NCI-H748 (cell line): ENCODE measurements around the gene CD58.

Experiments used
- DNase-seq: peaks from one replicate; lab custom pipeline; 2025; ENCODE audit not compliant: unreplicated experiment; lab: John Stamatoyannopoulos, UW

CD58 gene

DNA sequence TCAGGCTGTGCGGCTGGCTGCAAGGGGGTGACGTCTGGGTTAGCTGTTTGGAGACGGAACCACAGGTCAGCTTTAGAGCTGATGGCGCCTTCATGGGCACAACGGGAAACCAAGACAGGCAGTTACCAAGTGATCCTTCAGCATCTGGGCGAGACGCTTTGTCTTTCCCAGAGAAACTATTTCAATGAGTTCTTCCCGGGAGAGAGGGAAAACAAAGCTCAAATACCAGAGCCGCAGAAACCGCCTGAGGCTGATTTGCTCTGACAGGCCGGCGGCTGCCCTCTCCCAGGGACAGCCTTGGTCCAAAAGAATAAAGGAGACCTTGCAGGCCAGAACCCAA, 76.5 kb downstream of the CD58 start:
- DNase-seq, result no peak

DNA sequence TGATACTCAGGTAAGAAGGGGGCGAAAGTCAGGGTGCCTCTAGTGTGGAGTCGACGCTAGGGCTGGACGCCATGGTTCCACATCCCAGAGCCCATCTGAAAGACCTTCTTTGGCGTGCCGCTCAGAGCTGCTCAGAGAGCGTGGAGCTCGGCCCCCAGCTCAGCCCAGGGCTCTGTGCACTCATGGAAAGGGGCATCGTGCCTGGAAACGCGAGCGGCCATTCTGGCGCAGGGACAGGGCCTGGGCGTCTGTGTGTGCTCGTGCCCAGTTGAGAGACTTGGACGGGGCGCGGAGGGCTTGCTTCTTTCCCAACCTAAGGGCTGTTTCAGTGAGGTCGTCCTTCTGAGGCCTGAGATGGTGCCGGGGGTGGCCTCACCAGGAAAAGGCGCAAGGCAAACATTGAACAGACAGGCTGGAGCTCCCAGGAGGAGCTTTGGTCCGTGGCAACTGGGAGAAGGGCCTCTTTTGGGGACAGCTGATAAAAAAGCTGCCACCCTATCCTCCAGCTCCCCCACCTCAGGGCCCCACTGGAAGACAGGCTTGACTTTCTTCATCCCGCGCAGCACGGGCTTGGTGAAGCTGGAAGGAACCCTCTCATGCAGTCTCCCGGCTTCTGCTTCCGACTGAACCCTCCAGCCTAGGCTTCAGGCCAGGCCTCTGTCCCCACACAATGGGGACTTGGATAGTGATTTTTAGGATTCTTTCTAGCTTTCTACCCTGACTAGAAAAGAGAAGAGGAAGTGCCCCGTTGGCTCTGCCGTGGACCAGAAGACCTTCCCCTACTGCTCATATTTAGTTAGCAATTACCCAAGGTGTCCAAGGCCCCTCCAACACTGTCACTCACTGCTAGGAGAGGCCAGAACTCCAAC, 77.1 kb downstream of the CD58 start:
- no peak for DNase-seq

DNA sequence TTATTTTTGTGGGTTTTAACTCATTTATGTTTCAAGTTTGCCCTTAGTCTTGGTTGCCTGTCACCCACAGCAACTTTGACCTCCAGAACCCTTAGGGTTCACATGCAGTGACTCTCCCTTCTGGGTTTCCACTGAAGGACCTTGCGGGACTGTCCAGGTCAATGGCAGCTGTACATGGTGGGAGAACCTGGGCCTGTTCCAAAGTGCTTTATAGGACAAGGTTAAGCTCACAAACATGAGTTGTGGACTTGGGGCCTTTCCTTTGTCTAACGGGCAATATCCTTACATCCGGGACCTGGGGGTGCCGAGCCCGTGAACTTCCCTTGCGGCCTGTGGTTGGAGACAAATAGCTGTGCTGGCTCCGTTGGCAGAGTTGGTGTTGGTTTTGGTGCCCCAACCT, 77.8 kb downstream of the CD58 start:
- DNase-seq, result no peak

DNA sequence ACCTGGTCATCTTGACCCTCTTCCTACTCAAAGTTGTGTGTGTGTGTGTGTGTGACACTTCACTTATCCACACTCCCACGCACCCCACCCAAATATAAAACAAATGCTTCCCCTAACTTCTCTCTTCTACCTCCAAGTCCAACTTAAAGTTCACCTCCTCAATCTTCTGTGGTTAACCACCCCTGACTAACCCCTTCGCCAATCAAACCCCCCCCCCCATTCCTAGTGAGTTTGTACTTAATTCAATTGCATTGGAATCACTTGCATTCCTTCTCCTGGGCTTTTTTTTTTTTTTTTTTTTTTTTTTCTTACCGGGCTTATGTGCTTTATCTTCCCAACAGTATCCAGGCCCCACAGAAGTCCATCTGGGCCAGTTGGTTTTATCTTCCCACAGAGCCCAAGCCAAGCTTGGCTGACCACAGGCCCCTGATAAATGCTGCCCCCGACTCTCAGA, 78.4 kb downstream of the CD58 start:
- DNase-seq, result no peak

DNA sequence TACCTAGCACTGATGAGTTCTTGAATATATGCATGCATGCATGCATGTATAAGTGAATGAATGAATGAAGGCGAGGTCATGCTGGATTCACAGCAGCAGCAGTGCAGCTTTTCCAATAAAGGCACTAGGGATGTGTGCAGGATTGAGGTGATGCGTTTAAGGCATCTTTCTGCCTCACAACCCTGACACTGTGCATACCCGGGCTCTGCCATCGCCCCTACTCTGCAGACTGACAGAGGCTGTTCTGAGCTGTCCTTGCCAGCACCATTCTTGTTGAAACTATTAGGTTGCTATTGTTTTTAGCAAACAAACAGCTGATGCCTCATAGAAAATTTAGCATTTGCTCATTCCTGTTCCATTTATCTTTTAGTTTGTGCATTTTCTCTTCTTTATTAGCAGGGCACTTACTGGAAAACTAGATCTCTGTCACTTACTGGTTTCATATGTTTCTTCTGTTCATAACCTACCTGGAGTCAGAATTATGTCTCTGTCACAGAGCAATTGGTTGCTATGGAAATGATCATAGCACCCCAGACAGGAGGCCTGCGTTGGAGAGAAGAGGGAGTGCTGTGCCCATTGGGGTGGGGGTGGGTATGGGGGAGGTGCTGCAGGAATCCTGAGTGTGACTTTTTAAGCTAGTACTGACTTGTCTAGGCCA, 79.0 kb downstream of the CD58 start:
- DNase-seq, result peak; percentile 11

DNA sequence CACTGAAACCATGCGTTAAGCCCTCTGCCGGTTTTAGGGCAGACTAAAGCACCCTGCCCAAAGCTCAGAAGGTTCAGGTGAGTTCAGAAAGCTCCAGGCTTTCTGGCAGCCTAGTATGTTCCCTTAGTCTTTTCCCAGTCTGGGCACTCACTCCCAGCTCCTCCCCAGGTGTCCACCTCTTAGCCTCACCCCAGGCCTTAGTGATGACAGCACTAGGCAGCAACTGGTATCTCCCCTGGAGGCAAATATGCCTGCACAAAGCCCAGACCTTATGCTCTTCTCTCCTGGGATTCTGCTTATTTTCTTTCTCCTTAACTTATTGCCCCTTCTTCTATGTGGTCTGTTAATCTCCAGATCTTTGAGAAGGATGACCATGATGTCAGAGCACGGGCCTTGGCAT, 80.2 kb downstream of the CD58 start:
- DNase-seq, result no peak

DNA sequence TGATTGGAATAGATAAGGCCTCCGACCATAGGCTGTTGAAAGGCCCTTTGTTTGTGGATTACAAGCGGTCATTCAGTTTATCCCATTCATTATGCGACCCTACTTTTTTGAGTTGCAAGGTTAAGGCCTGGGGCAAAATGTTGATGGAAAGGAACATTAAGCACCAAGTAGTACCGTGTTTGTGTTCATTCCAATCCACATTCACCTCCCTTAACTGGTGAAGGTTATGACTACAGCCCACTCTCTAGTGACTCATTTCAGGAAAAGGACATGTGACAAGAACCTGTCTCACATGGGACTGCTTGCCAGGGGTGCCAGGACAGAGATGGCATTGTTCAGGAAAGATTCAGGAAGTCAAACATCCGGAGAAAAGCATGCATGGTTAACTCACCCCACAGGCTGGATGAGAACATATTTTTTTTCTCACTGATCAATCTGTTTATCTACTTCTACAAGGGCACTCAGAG, 81.6 kb downstream of the CD58 start:
- DNase-seq, result no peak

DNA sequence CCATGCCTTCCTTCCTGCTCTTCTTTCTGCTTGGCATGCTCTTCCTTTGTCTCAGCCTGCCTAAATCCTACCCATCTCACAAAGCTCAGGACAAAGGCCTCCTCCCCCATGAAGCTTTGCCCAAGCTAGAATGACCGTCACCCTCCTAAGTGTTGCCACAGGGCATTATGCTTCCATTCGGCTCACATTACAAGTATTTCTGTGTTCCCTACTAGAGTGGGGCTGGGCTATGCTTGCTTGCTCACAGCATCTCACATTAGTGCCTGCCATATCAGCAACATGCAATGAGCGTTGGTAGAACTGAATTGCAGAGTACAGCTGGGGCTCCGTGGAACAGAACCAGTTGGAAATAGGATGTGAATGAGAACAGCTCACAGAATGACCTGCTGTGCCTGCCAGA, 82.8 kb downstream of the CD58 start:
- no peak for DNase-seq

DNA sequence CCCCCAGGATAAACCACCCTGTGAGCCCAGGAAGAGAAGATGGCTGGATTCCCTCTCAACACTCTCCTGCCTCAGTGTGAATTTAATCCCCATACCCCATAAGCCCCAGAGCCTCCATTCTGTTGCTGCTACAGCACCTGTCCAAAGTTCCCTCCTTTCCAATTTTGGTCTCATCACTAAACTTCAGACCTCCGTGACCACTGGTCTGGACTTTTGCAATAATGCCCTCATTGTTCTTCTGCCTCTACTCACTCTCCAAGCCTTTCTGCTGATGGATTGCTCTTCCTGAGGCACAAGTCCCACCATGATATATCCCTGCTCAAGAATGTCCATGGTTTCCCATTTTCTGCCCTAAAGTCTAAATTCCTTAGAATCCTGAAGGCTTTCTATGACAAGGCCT, 83.2 kb downstream of the CD58 start:
- no peak for DNase-seq

DNA sequence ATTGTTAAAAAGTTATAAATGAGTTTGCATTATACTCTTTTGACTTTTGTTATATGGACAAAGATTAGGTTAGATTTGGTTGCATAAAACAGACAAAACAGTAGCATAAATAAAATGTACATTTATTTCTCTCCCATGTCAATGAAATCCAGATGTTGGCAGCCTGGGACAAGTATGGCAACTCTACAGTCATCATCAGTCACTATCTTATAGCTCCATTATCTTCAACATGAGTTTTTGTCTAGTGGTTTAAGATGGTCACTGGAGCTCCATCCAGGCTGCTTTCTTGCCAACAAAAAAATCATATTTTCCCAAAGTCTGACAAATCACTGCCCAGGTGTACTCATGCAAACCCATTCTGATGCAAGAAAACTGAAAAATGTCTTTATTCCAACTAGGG, 83.8 kb downstream of the CD58 start:
- no peak for DNase-seq

DNA sequence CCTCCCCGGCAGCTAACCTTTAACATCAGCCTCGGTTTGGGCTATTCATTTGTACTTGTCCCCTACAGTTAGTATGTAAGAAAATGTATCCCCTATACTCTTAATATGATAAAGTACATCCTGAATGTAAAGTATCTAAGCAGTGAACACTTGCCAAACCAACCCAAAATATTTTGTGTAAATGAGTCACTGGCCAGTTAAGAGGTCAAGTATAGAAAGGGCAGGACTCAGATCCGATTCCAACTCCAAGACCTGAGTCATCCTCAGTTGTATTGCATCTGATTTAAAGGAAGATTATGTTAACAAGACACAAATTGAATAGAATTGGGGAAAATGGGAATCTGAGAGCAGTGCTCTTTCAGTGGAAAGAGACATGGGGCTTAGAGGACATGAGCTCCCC, 84.4 kb downstream of the CD58 start:
- DNase-seq, result no peak

DNA sequence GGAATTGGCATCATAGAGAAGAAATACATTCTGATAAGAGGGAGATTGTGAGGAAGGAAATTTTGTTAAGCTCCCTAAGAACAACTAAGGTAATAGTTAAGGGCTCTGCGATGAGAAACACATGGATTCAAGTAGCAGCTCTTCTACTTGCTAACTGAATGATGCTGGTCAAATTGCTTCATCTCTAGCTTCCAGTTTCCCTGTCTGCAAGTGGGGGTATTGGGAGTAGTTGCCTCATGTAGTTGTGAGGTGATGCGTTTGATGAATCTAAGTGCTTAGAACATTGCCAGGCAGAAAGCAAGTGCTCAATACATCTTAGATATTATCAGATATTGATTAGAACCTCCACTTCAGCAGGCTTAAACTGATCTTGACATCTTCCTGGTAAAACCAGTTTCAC, 84.8 kb downstream of the CD58 start:
- no peak for DNase-seq

DNA sequence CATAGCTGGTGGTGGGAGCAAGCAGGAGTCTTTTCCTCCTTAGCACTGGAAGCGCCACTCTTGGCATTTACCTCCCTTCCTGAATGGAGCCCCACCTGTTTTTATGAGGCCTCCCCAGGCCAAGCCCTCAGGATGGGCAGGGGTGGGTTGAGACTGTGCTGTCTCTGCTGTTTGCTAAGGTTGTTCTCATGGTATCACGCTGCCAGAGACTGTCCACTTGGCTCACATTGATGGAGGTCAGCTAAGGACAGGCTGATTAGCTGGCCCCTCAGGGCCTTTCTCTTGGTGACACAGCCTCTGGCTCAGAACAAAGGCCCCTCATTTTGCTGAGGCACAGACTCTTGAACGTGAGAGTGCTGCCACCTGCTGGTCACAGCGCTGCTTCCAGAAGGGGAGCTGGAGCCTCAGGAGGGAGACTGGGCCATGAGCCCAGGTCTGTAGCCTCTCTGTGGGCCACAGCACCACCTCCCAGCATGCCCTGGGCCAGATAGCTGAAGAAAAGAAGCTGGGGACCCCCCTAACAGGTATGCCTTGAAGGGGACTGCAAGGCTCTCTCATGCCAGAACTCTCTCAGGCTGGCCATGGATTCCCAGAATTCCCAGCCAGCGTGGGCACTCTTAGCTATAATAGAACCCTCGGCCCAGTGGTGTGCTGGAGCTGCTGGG, 85.6 kb downstream of the CD58 start:
- peak; percentile 89 for DNase-seq

DNA sequence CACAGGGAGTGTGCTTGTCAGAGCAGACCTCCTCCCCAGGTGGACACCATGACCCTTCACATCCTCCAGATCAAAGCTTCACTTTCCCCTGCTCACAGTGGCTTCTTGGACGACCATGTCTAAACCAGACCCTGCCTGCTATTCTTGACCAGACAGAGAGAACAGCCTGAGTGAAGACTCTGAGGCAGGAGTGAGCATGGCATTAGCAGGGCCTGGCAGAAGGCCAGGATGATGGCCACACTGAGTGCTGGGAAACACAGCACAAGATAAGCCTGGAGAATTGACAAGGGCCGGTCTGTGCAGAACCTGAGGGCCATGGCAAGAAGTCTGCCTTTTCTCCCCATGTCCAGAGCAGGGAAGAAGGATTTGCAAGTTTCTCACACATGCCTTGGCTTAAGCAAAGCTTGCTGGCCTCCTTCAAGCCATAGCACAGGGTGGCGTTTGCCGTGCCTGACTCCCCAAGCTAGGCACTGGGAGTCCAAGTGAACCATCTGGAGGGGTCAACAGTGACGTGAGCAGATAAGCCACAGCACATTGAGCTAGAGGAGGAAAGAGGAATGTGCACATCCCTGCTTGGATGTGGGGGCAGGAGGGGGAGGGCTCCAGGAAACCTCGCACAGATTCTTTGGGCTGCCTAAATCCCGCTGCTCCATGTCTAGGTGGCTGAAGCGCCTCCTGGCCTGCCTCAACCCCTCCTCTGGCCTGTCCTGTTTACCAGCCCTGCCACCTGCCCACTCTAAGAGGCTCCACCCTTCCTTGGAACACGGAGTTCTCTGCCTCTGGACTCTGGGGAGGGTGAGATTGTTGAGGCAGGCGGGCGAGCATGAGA, 87.1 kb downstream of the CD58 start:
- DNase-seq, result no peak

DNA sequence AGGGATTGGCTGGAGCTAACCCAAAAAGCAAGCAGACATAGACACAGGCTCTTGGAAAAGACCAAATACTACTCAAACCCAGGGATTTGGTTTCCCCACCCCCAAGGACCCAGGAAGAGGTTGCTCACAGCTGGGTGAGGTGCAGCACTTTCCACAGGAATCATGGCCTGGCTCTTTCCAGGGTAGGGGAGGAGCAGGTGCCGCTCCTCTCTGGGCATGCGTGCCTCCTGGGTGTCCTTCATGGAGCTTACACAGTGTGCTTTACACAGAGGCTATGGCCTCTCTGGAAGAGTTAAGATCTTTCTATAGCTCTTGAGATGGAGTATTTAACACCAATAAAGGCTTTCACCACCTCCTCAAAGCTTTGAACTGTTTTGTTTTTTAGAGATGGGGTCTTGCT, 88.3 kb downstream of the CD58 start:
- no peak for DNase-seq

DNA sequence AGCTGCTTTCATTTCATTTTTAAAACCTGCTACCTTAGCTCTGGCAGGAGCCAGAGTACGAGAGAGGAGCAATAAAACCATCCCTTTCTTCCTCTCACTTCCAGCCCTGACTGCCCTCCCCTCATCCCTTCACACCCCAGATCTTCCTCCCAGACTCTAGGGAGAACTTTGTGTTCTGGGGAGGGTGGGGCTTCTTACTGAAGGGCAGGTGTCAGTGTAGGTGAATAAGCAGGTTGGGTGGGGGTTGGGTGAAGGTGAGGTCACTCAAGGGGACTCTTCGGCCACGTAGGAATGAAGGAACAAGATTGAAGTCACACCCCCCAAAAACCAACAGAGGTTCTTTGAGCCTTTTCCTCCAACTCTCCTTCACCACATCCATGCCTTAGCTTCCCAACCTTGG, 88.9 kb downstream of the CD58 start:
- no peak for DNase-seq

DNA sequence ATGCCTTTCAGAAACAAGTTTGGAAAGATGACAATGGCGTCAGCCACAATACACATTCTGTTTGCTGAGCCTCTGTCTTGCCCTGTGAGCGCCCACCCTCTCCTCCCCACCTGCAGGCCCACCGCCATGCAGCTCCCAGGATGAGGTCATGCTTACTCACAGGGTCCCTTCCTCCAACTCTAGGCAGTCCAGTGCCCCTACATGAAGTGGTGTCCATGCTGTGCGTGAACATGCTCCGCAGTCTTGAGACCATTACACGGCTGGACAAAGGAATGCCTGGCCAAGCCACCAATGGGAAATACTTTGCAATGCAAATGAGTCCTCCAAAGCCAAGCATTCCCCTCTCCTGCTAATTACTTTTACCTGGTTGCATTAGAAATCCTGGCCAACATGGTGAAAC, 92.2 kb downstream of the CD58 start:
- DNase-seq, result no peak

DNA sequence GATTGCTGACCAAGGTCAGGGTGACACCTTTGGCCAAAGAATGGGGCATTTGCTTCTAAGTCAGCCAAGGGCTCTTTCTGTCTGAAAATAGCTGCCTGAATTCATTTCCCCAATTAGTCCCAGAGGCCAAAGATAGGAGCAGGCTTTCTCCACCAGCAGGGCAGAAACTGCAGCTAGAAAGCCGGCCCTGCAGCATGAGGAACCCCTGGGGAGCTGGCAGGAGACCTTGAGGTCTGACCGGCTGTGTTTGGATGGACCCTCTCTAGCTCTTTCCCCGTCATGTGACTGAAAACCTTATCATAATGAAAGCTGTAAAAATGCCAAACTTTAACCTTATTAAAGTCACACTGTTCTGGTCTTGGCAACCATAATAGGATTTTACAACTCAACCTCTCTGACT, 93.4 kb downstream of the CD58 start:
- no peak for DNase-seq

DNA sequence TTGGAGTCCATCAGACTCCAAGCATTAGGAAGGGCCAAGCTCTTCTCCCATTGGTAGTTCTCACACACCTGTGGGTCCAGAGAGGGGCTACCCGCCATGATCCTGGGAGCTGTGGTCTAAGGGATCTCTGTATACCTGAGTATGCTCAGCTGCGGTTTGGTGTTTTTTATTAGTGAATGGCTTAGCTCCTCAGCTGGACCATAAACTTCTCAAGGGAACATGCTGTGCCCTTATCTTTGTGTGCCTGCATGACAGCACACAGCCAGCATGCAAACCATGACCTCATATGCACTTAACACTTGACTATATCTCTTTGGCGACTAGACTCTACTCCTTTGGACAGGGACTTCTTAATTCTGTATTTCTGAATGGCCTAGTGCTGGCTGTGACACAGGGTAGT, 94.5 kb downstream of the CD58 start:
- DNase-seq, result no peak

DNA sequence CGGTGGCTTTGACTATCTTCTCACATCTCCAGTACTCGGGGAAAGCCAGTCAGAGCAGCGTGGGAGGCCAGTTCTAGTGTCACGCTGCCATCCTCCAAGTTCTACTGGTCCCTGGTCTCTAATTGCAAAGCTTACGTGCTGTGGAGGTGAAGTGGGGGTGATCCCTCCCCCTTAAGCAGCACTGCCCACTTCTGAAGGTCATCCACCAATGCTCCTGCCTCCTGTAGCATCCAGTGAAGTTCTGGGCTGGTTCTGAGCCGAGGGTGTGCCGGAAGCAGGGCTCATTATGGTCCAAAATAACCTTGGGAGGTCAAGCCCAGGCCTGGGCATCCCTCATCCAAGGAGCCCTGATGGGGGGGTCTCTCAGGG, 95.0 kb downstream of the CD58 start:
- no peak for DNase-seq
